ENCODE data around the gene SRI. TPM values are rescaled to one million over a fixed set of nuclear protein-coding genes. Genes with fewer than 3 reads are reported as not detected.
A peak's percentile ranks its signal among the peaks of the same experiment; 100 is the strongest.

Gene SRI
- total RNA-seq, 8 experiments from 2014 or later: 38.7 to 119 (median 61.1) TPM

DNA sequence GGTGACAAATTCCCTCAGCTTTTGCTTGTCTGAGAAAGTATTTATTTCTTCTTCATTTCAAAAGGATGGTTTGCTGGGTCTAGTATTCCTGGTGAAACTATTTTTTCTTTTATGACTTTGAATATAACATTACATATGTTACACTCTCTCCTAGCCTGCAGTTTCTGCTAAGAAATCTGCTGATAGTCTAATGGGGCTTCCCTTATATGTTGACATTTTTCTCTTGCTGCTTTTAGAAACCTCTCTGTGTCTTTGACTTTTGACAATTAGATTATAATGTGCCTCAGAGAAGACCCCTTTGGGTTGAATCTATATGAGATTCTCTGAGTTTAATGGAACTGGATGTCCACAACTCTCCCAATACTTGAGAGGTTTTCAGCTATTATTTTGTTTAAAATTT lies 33.8 kb upstream of the SRI start:
- in situ Hi-C loops (cut with MboI; ENCODE audit: low pct_unique_long_range_greater_than_20kb in 2 of 9, low sequenced_read_pairs in 9 of 9, unreplicated experiment in 9 of 9): no loop called here
- Histone ChIP-seq H3K4me3 (no peak overlapping the region), H3K27ac (no peak overlapping the region), H3K4me1 (replicated peaks in 1 of 2) (no peaks in the 10 kb centered on the region)
- ATAC-seq (replicated peaks in 6 of 8): no peak

DNA sequence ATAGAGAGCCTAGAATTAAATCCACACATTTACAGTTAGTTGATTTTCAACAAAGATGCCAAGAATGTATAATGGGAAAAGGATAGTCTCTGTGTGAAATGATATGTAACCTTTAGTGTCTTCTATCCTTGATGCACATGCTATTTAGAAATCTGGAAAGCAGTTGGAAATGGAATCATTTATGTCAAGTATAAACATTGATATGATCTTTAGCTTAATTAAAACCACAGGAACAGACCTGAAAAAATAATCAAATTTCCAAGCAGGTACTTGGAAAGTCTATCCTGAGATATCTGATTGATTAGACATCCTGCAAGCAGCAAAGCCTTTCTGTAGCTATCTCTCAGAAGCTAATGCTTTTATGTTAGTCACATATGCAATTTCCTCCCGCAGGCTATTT lies 24.4 kb upstream of the SRI start:
- WGBS, 10 experiments: 22 to 100% (median 91%) methylated on average over 1 of the region's 1 CpG; no CpG with 5 or more reads in 1 of the 10 experiments
- ATAC-seq (replicated peaks in 6 of 8): no peak
- no peak overlapping the region for H3K27ac ChIP-seq
- peaks cover 0 to 4% of the 10 kb centered on the region in 2 donors for H3K4me1 ChIP-seq (replicated peaks in 1 of 2)
- H3K4me3 ChIP-seq: no peak overlapping the region
- in situ Hi-C loops (cut with MboI; ENCODE audit: low pct_unique_long_range_greater_than_20kb in 2 of 9, low sequenced_read_pairs in 9 of 9, unreplicated experiment in 9 of 9): loop anchor here in 3 of 9 experiments (25.0 kb wide), 2 partner anchors 118 to 1868 kb away; no protein-coding TSS in a partner anchor

DNA sequence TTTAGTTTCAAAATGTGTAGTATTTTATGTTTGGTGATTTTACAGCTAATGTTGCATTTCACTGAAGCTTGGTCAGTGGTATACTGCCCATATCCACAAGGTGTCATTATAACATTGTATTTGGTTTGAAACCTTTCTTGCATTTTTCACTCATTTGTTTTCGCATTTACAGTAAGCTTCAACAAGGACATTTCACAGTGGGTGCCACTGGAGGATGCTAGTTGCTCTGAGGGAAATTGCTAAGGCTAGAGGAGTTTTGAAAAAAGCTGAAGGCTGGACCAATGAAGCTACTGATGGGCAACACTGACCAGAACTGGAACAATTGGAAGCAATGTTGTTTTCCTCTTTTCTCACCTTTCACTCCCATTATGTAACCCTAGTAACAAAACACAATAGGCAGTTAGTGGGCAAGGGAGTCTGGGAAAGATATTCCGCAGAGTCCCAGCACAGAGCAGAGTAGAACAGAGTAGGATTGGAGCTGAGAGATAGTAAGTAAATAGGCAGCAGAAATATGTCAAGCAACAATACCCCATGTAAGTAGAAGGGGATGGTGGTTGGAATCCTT lies 23.6 kb upstream of the SRI start:
- in situ Hi-C loops (cut with MboI; ENCODE audit: low pct_unique_long_range_greater_than_20kb in 2 of 9, low sequenced_read_pairs in 9 of 9, unreplicated experiment in 9 of 9): loop anchor here in 3 of 9 experiments (25.0 kb wide), 2 partner anchors 119 to 1869 kb away; no protein-coding TSS in a partner anchor
- ATAC-seq (replicated peaks in 6 of 8): peak; percentile 92 to 96 (median 94)
- Histone ChIP-seq H3K27ac (no peak overlapping the region), H3K4me3 (no peak overlapping the region), H3K4me1 (replicated peaks in 1 of 2) (peaks cover 0 to 4% of the 10 kb centered on the region in 2 donors)
- WGBS, 10 experiments: 0 to 47% (median 14%) methylated on average over 1 to 2 of the region's 2 CpGs; no CpG with 5 or more reads in 1 of the 10 experiments

DNA sequence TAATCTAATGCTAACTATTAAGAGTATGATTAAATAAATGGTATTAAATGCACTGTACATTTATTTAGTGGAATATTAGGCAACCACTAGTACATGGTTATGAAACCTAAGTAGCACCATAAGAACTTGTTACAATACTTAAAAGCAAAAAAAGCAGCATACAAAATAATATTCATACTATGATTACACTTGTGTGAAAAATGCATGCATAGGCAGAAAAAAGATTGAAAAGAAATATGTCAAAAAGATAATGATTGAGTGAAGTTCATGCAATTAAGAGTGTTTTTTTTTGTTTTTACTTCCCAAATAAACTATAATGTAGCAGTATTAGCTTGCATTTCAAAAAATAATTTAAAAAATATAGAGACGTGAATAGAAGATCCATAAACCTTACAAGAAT lies 20.0 kb upstream of the SRI start:
- in situ Hi-C loops (cut with MboI; ENCODE audit: low pct_unique_long_range_greater_than_20kb in 2 of 9, low sequenced_read_pairs in 9 of 9, unreplicated experiment in 9 of 9): loop anchor here in 3 of 9 experiments (25.0 kb wide), 2 partner anchors 122 to 1872 kb away; no protein-coding TSS in a partner anchor

DNA sequence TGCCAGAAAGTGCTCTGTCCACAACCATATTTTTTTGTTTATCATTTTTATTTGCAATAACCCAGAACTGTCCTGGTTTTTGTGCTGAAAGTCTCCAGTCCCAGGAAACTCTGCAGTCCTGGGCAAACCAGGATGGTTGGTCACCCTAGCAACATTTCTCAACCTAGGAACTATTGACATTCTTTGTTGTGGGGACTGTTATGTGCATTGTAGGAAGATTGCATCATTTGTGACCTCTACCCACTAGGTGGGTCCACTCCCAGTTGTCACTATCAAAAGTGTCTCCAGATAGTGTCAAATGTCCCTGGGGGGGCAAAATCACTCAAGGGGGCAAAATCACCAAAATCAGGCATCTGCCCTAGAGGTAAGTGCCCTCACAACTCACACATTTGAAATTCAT lies 14.0 kb upstream of the SRI start:
- peak in 3 of 8 experiments; percentile 49 to 69 (median 65) for ATAC-seq (replicated peaks in 6 of 8)
- in situ Hi-C loops (cut with MboI; ENCODE audit: low pct_unique_long_range_greater_than_20kb in 2 of 9, low sequenced_read_pairs in 9 of 9, unreplicated experiment in 9 of 9): loop anchor here in 3 of 9 experiments (25.0 kb wide), 2 partner anchors 128 to 1878 kb away; no protein-coding TSS in a partner anchor
- Histone ChIP-seq H3K27ac (no peak overlapping the region), H3K4me1 (replicated peaks in 1 of 2) (peaks cover 0 to 6% of the 10 kb centered on the region in 2 donors), H3K4me3 (no peak overlapping the region)

More for the DNA sequence above, 20.0 kb upstream of the SRI start:
- 70 to 100% (median 100%) methylated on average over 1 of the region's 1 CpG; no CpG with 5 or more reads in 1 of the 10 experiments for WGBS, 10 experiments
- Histone ChIP-seq H3K4me3 (no peak overlapping the region), H3K4me1 (replicated peaks in 1 of 2) (peaks cover 0 to 4% of the 10 kb centered on the region in 2 donors), H3K27ac (no peak overlapping the region)
- no peak for ATAC-seq (replicated peaks in 6 of 8)

DNA sequence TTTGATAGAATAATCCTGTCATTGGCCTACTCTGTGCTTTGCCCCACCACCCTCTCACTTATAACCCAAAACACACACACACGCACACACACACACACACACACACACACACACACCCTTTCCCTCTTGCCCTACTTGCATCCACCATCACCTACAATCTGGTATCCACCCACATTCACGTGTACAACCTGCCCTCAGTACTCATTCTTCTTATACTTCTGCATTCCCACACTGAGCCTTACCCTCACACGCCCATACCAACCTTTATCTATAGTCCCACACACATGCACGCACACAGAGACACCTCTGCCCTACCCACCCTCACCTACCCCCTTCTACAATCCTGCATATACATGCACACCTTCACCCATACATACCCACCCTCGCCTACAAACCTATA lies 10.8 kb upstream of the SRI start:
- no peak overlapping the region for H3K27ac ChIP-seq
- in situ Hi-C loops (cut with MboI; ENCODE audit: low pct_unique_long_range_greater_than_20kb in 2 of 9, low sequenced_read_pairs in 9 of 9, unreplicated experiment in 9 of 9): loop anchor here in 3 of 9 experiments (25.0 kb wide), 2 partner anchors 132 to 1882 kb away; no protein-coding TSS in a partner anchor
- H3K4me3 ChIP-seq: no peak overlapping the region
- peaks cover 0 to 6% of the 10 kb centered on the region in 2 donors for H3K4me1 ChIP-seq (replicated peaks in 1 of 2)
- ATAC-seq (replicated peaks in 6 of 8): no peak
- WGBS, 10 experiments: 11 to 100% (median 83%) methylated on average over 1 to 4 of the region's 5 CpGs; no CpG with 5 or more reads in 1 of the 10 experiments

DNA sequence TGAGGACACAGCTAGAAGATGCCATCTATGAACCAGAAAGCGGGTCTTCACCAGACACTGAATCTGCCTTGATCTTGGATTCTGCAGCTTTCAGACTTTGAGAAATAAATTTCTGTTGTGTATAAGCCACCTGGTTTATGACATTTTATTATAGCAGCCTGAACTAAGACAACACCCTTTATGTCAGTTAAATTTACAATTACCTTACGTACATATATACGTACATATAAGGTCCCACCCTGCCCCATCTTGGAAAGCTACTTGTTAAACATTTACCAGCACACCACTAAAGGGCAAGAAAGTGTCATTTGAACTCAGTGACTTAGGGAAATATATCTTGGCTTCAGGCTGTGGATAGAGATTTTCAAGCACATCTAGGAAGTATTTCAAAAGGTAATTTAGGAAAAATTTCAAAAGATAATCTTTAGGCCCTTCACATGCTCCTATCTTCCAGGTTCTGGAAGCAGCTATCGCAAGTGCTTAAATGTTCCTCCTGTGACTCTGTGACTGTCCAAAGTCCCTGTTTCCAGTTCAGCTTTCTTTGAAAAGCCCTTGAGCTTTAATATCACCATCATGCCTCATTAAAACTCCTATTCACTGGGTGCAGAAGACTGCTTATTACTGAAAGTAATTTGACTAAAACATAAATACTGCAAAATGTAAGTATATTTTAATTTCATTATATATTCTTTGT lies 9.6 kb upstream of the SRI start:
- WGBS, 10 experiments: 32 to 100% (median 92%) methylated on average over 1 to 4 of the region's 4 CpGs; no CpG with 5 or more reads in 1 of the 10 experiments
- ATAC-seq (replicated peaks in 6 of 8): peak in 1 of 8 experiments; percentile 68
- H3K4me1 ChIP-seq (replicated peaks in 1 of 2): peaks cover 0 to 6% of the 10 kb centered on the region in 2 donors
- in situ Hi-C loops (cut with MboI; ENCODE audit: low pct_unique_long_range_greater_than_20kb in 2 of 9, low sequenced_read_pairs in 9 of 9, unreplicated experiment in 9 of 9): loop anchor here in 3 of 9 experiments (25.0 kb wide), 2 partner anchors 133 to 1883 kb away; no protein-coding TSS in a partner anchor
- no peak overlapping the region for H3K27ac ChIP-seq
- no peak overlapping the region for H3K4me3 ChIP-seq

DNA sequence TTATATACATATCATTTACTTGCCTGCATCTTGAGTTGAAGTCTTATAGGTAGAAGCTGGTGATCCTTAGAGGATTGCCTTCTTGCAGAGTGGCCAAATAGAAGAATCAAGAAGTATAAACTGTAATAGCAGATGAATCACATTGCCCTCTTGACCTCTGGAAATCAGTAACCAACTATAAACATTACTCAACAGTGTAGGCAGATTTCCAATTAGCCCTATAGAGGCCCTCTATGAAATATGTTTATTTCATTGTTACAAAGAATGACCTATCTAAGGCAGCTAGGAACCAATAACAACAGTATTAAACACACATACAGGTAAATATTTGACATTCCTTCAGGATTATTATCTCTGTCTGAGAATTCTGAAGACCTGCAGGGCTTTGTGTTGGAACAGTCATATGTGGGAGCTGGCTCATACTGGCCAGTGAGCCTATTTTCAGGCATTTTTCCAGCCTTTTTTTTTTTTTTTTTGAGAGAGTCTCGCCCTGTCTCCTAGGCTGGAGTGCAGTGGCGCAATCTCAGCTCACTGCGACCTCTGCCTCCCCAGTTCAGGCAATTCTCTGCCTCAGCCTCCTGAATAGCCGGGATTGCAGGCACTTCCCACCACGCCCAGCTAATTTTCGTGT lies 7.2 kb upstream of the SRI start:
- WGBS, 10 experiments: 0 to 100% (median 88%) methylated on average over 1 to 5 of the region's 6 CpGs; no CpG with 5 or more reads in 2 of the 10 experiments
- peak in 1 of 8 experiments; percentile 15 for ATAC-seq (replicated peaks in 6 of 8)

DNA sequence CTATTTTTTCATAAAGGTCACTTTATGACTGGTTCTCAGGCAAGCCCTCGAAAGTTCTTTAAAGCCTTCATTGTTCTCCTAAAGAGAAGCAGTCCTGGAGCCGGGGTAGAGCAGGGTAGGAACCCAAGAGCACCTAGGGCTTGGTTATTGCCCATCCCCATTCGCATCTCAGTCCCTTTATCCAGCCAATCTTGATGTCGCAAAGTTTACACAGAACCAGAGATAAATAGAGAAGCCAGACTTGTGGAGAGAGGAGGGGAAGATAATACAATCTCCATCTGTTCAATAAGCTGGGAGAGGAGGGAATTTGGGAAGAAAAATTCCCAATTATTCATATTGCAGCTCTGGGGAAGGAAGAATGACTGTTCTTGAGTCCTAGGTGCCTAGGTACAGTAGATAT lies 6.4 kb upstream of the SRI start:
- in situ Hi-C loops (cut with MboI; ENCODE audit: low pct_unique_long_range_greater_than_20kb in 2 of 9, low sequenced_read_pairs in 9 of 9, unreplicated experiment in 9 of 9): loop anchor here in 3 of 9 experiments (25.0 kb wide), 2 partner anchors 136 to 1886 kb away; no protein-coding TSS in a partner anchor
- H3K4me3 ChIP-seq: no peak overlapping the region
- H3K27ac ChIP-seq: no peak overlapping the region
- no peaks in the 10 kb centered on the region for H3K4me1 ChIP-seq (replicated peaks in 1 of 2)
- WGBS, 10 experiments: 53 to 100% (median 82%) methylated on average over 2 to 4 of the region's 4 CpGs; no CpG with 5 or more reads in 2 of the 10 experiments
- no peak for ATAC-seq (replicated peaks in 6 of 8)

More for the DNA sequence above, 7.2 kb upstream of the SRI start:
- H3K4me3 ChIP-seq: no peak overlapping the region
- no peak overlapping the region for H3K27ac ChIP-seq
- H3K4me1 ChIP-seq (replicated peaks in 1 of 2): no peaks in the 10 kb centered on the region
- in situ Hi-C loops (cut with MboI; ENCODE audit: low pct_unique_long_range_greater_than_20kb in 2 of 9, low sequenced_read_pairs in 9 of 9, unreplicated experiment in 9 of 9): loop anchor here in 3 of 9 experiments (25.0 kb wide), 2 partner anchors 135 to 1885 kb away; no protein-coding TSS in a partner anchor

DNA sequence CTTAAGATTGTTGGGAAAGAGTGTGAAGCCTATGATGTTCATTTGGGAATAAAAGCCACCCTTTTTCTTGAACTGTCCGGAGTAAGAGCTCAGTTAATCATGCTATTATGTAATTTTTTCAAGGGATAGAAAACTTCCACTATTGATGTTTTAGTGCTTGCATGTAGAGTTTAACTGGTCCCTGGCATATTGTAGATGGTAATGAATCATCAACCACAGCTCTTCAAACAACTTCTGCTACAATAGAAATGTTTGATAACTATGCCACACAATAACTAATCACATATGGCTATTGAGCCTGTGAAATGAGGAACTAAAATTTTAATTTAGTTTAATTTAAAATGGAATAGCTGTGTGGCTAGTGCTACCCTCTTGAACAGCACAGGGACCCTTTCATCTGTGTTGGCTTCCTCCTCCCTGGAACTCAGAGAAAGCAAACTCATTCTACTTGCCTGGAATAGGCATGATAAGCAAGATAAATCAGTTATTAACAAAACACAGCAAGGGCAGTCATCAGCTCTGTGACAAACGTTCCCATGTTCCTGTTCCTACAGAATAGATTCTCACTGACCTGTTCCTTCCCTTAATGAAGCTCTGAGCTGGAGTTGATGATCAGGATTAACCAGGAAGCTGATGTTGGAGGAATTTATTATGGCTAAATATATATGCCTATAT lies 4.9 kb upstream of the SRI start:
- Histone ChIP-seq H3K27ac (no peak overlapping the region), H3K4me3 (no peak overlapping the region), H3K4me1 (replicated peaks in 1 of 2) (peaks cover 0 to 3% of the 10 kb centered on the region in 2 donors)
- no peak for ATAC-seq (replicated peaks in 6 of 8)
- 0 to 100% (median 49%) methylated on average over 1 to 2 of the region's 2 CpGs; no CpG with 5 or more reads in 4 of the 10 experiments for WGBS, 10 experiments
- in situ Hi-C loops (cut with MboI; ENCODE audit: low pct_unique_long_range_greater_than_20kb in 2 of 9, low sequenced_read_pairs in 9 of 9, unreplicated experiment in 9 of 9): loop anchor here in 3 of 9 experiments (25.0 kb wide), 2 partner anchors 138 to 1888 kb away; no protein-coding TSS in a partner anchor

DNA sequence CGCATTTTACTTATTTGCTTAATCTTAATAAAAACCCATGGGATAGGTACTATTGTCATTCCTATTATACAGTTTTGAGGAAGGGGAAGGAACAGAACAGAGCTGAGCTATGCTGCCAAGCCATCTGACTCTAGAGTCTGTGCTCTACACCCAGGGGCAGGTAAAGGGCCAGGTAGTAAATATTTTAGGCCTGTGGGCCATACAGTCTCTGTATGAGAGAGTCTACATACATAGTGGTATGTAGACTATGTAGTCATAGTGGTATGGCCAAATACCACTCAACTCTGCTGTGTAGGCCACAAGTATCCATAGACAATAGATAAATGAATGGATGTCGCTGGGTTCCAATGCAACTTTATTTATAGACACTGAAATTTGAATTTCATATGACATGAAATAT lies 3.4 kb upstream of the SRI start:
- ATAC-seq (replicated peaks in 6 of 8): no peak
- WGBS, 10 experiments: 50 to 100% (median 100%) methylated on average over 1 to 2 of the region's 2 CpGs; no CpG with 5 or more reads in 2 of the 10 experiments
- H3K4me1 ChIP-seq (replicated peaks in 1 of 2): peaks cover 3 to 4% of the 10 kb centered on the region in 2 donors
- H3K27ac ChIP-seq: no peak overlapping the region
- in situ Hi-C loops (cut with MboI; ENCODE audit: low pct_unique_long_range_greater_than_20kb in 2 of 9, low sequenced_read_pairs in 9 of 9, unreplicated experiment in 9 of 9): no loop called here
- no peak overlapping the region for H3K4me3 ChIP-seq

DNA sequence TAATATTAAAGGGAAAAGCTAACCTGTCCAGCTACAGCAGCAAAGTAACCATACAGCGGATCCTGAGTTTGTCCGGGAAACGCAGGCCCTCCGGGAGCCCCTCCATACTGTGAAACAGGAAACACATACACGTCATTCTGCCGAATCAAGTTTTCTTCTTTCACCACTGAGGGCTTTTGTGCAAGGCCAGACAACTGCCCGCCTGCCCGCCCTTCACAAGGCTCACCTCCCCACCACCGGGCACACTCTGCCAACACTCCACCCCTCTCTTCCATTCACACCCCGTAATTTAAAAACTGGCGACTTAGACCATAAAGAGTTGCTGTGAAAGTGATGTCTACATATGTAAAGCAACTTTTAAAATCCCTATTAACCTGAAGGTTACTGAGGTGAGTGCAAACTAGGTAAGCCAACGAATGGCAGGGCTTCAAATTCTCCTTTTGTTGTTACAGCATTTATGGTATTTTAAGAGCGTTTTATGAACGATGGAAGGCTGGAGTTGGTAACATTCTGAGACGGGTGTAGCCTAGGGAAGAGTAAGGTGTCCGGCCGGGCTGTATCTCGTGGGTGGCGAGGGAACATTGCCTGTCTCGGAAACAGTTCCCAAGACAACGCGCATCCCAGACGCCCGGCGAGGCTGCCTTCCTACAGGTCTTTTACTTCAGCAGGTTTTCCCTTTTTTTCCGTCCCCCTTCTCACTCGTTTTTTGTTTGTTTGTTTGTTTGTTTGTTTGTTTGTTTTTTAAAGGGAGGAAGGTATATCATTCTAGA lies 817 bp downstream of the SRI start:
- Histone ChIP-seq H3K27ac (peak overlapping the region; percentile 29 to 55), H3K4me3 (peak overlapping the region; percentile 53 to 84 (median 72)), H3K4me1 (replicated peaks in 1 of 2) (peaks cover 7 to 13% of the 10 kb centered on the region in 2 donors)
- peak; percentile 12 to 63 (median 52) for ATAC-seq (replicated peaks in 6 of 8)
- in situ Hi-C loops (cut with MboI; ENCODE audit: low pct_unique_long_range_greater_than_20kb in 2 of 9, low sequenced_read_pairs in 9 of 9, unreplicated experiment in 9 of 9): no loop called here
- 0 to 7% (median 2%) methylated on average over 1 to 22 of the region's 27 CpGs; no CpG with 5 or more reads in 3 of the 10 experiments for WGBS, 10 experiments

Data from motor neuron (in vitro differentiated cells).